Testis (tissue), 2 donors: Measurements from ENCODE around the gene CRIM1.

Source experiments
- CTCF ChIP-seq, 3 experiments: fragments of 450-650 bp in 2 of 3; fragments of 200-600 bp in 1 of 3; sonication (generic) in 1 of 3; IDR thresholded peaks; one replicate each; pipeline ENCODE4 v1.5.1; 2016 to 2019; ENCODE audit warnings: antibody characterized with exemption in 3 of 3, mild to moderate bottlenecking in 2 of 3, moderate library complexity in 1 of 3
- POLR2A ChIP-seq: fragments of 450-650 bp; IDR thresholded peaks from one replicate; pipeline ENCODE4 v1.6.1; 2017; ENCODE audit warnings: antibody characterized with exemption, mild to moderate bottlenecking, moderate library complexity

- no peak for TF ChIP-seq POLR2A
- no peak for TF ChIP-seq CTCF (IDR thresholded peaks at IDR 0.05)
Observed at GRCh38 chr2:36469106-36469477, 113.5 kb downstream of the CRIM1 start.
